GM18502 (cell line): ENCODE results near the gene SRRM1.
A peak's percentile ranks its signal among the peaks of the same experiment; 100 is the strongest.
"Not testable (repeated sequence)": the region's sequence is repeated elsewhere in the genome, so short reads cannot be mapped to it uniquely, and the experiment has no call there.

Experiments used
- ATAC-seq: cut with Tn5 transposase; IDR thresholded peaks from one replicate; pipeline ENCODE4 v1.9.1; 2021; ENCODE audit warnings: mild to moderate bottlenecking; ENCODE audit not compliant: unreplicated experiment, poor library complexity

SRRM1 gene

GRCh38 chr1:24692351-24692980, 49.4 kb downstream of the SRRM1 start:
- ATAC-seq: no peak

GRCh38 chr1:24693827-24694379, 50.8 kb downstream of the SRRM1 start:
- ATAC-seq: no peak

- ATAC-seq: no peak
Measured at GRCh38 chr1:24694380-24694843, 51.3 kb downstream of the SRRM1 start.

- no peak for ATAC-seq
Measured at GRCh38 chr1:24695202-24695974, 52.3 kb downstream of the SRRM1 start.

GRCh38 chr1:24696041-24696755, 53.1 kb downstream of the SRRM1 start:
- no peak for ATAC-seq

- ATAC-seq: no peak
Measured at GRCh38 chr1:24696756-24697330, 53.7 kb downstream of the SRRM1 start.

- not testable (repeated sequence) for ATAC-seq
Measured at GRCh38 chr1:24697453-24698001, 54.4 kb downstream of the SRRM1 start.

- ATAC-seq: not testable (repeated sequence)
Measured at GRCh38 chr1:24698326-24698725, 55.2 kb downstream of the SRRM1 start.

- no peak for ATAC-seq
Measured at GRCh38 chr1:24699628-24700027, 56.5 kb downstream of the SRRM1 start.

- no peak for ATAC-seq
Measured at GRCh38 chr1:24702511-24703293, 59.6 kb downstream of the SRRM1 start.

- no peak for ATAC-seq
Measured at GRCh38 chr1:24704411-24705259, 61.5 kb downstream of the SRRM1 start.

GRCh38 chr1:24705260-24706073, 62.4 kb downstream of the SRRM1 start:
- ATAC-seq: peak; percentile 56

- ATAC-seq: not testable (repeated sequence)
Measured at GRCh38 chr1:24706074-24706389, 62.9 kb downstream of the SRRM1 start.

- ATAC-seq: no peak
Measured at GRCh38 chr1:24707687-24708086, 64.6 kb downstream of the SRRM1 start.

GRCh38 chr1:24708938-24709337, 65.8 kb downstream of the SRRM1 start:
- no peak for ATAC-seq

- ATAC-seq: no peak
Measured at GRCh38 chr1:24709791-24710441, 66.8 kb downstream of the SRRM1 start.

GRCh38 chr1:24711329-24711728, 68.2 kb downstream of the SRRM1 start:
- no peak for ATAC-seq
